Upper lobe of left lung (tissue), 6 donors: Measurements from ENCODE around the gene ZNF740. TPM values are rescaled to one million over a fixed set of nuclear protein-coding genes. Genes with fewer than 3 reads are reported as not detected.
"Not testable (repeated sequence)": the region's sequence is repeated elsewhere in the genome, so short reads cannot be mapped to it uniquely, and the experiment has no call there.

ENCODE experiments used
- ATAC-seq, 2 donors: fragments of 200-7000 bp; cut with Tn5 transposase; one replicate each; pipeline ENCODE4 v1.9.1; 2022; ENCODE audit warnings: mild to moderate bottlenecking in 2 of 2, moderate library complexity in 2 of 2; ENCODE audit not compliant: low FRiP score in 2 of 2
- DNase-seq, 2 donors: peaks; one replicate each; pipeline ENCODE4 v3.0.0-alpha.2; 2019 to 2020
- H3K27ac ChIP-seq, 4 donors: fragments of 200-600 bp; sonication (generic); one replicate each; pipeline ENCODE4 v1.5.1; 2016 to 2019
- H3K27me3 ChIP-seq, 4 donors: fragments of 200-600 bp; sonication (generic); one replicate each; pipeline ENCODE4 v1.5.1; 2017 to 2019
- H3K36me3 ChIP-seq, 4 donors: fragments of 200-600 bp; sonication (generic); one replicate each; pipeline ENCODE4 v1.5.1; 2016 to 2019
- H3K4me1 ChIP-seq, 4 donors: fragments of 200-600 bp; sonication (generic); one replicate each; pipeline ENCODE4 v1.5.1; 2018 to 2019
- H3K4me3 ChIP-seq, 4 donors: fragments of 200-600 bp; sonication (generic); one replicate each; pipeline ENCODE4 v1.5.1; 2017 to 2019; ENCODE audit warnings: mild to moderate bottlenecking in 2 of 4, moderate library complexity in 1 of 4
- H3K9me3 ChIP-seq, 4 donors: fragments of 200-600 bp; sonication (generic); one replicate each; pipeline ENCODE4 v1.5.1; 2018 to 2019
- CTCF ChIP-seq, 6 experiments: fragments of 450-650 bp in 4 of 6; fragments of 200-600 bp in 2 of 6; sonication (generic) in 2 of 6; IDR thresholded peaks; one replicate each; pipeline ENCODE4 v1.5.1; 2016 to 2019; ENCODE audit warnings: antibody characterized with exemption in 6 of 6
- EP300 ChIP-seq, 4 donors: sonication (generic); formaldehyde crosslinking; IDR thresholded peaks; one replicate each; pipeline ENCODE4 v1.5.1; 2017; ENCODE audit warnings: antibody characterized with exemption in 4 of 4, control low read depth in 2 of 4
- POLR2A ChIP-seq, 4 donors: fragments of 450-650 bp; IDR thresholded peaks; one replicate each; pipeline ENCODE4 v1.5.1; 2016 to 2017; ENCODE audit warnings: antibody characterized with exemption in 4 of 4, mild to moderate bottlenecking in 2 of 4
- POLR2AphosphoS5 ChIP-seq, 2 donors: sonication (generic); formaldehyde crosslinking; IDR thresholded peaks; one replicate each; pipeline ENCODE4 v1.5.1; 2017; ENCODE audit warnings: antibody characterized with exemption in 2 of 2
- WGBS, 2 donors: methylation state at CpG; one replicate each; pipeline ENCODE4 v1.1.5; 2017 to 2018; 5-methylcytosine and 5-hydroxymethylcytosine counted together
- total RNA-seq, 6 donors: library from RNA; depleted of rRNA in 4 of 6; stranded (reverse); fragments of >200 nt in 4 of 6; gene quantifications; one replicate each; pipeline versions ENCODE4 v1.1.0 to v1.2.1, GENCODE V29; 2016 to 2021
- donor health status: DM: no; HTN: no; CAD: no; lungs with moderate emphysema.
- donor health status: DM: no; HTN: yes; CAD: no; lungs with severe emphysema.

The ZNF740 gene
- total RNA-seq, 6 donors from 2014 or later = 9.6 to 52.4 (median 24.0) TPM

DNA sequence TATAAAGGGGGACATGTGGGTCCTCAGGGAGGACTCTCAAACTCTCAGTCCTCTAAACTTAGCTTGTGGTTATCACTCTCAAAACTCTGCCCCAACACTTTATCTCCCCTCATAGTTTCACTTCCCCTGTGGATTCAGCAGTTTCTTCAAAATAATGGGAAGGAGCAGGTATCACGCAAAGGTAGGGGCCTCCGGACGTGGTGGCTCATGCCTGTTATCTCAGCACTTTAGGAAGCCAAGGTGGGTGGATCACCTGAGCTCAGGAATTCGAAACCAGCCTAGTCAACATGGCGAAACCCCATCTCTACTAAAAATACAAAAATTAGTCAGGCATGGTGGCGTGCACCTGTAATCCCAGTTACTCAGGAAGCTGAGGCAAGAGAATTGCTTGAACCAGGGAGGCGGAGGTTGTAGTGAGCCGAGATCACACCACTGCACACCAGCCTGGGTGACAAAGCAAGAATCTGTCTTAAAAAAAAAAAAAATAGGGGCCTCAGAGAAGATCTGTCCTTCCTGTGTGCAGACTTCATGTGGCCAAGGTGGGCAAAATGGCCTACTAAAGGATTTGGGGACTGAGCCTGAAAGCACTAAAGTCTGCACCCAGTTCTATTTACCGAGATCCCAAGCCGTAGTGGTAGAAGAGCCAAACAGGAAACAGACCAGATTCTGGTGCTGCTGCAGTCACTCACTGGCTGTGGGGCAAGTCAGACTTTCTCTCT is 20.1 kb downstream of the ZNF740 start:
- no peaks in the 10 kb centered on the region for H3K9me3 ChIP-seq
- H3K27ac ChIP-seq = no peak overlapping the region
- H3K36me3 ChIP-seq = no peaks in the 10 kb centered on the region
- TF ChIP-seq POLR2AphosphoS5 (IDR thresholded peaks at IDR 0.05) = no peak
- TF ChIP-seq CTCF (IDR thresholded peaks at IDR 0.05) = no peak
- no peak for TF ChIP-seq POLR2A (IDR thresholded peaks at IDR 0.05)
- TF ChIP-seq EP300 (IDR thresholded peaks at IDR 0.05) = no peak
- peaks cover 11 to 24% (median 13%) of the 10 kb centered on the region in 4 donors for H3K4me1 ChIP-seq
- no peak for ATAC-seq
- H3K27me3 ChIP-seq = no peaks in the 10 kb centered on the region
- no peak overlapping the region for H3K4me3 ChIP-seq
- no peak for DNase-seq
- WGBS, 2 donors = 49 to 67% methylated on average over 10 of the region's 10 CpGs

DNA sequence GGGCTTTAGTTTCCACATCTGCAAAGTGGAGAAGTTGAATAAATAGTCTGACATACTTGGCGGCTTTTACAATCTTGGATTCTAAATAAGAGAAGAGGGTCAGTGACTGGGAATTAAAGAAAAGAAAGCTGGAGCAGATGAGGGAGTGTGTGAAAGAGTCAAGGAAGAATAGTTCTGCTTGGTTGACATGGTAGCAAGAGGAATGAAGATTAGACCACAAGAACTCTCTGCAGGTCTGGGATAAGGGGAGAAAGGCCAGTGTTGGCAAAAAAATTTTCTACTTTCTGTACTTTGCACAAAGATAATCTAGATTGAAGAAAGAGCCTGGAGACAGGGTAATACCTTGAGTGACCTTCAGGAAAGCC is 20.6 kb downstream of the ZNF740 start:
- 44 to 52% methylated on average over 1 of the region's 1 CpG for WGBS, 2 donors

DNA sequence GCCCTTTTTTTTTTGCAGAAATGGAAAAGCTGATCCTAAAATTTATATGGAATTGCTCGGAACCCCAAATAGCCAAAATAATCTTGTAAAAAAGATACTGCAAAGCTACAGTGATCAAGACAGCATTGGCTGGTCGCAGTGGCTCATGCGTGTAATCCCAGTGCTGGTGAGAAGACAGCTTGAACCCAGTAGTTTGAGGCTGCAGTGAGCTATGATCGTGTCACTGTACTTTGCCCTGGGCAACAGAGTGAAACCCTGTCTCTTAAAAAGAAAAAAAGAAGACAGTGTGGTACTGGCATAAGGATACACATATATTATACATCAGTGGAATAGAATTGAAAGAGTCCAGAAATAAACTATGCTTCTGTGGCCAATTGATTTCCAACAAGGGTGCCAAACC is 21.1 kb downstream of the ZNF740 start:
- no peak for TF ChIP-seq POLR2A (IDR thresholded peaks at IDR 0.05)
- no peak for TF ChIP-seq EP300 (IDR thresholded peaks at IDR 0.05)
- no peak for TF ChIP-seq POLR2AphosphoS5 (IDR thresholded peaks at IDR 0.05)
- no peak for TF ChIP-seq CTCF (IDR thresholded peaks at IDR 0.05)
- no peaks in the 10 kb centered on the region for H3K36me3 ChIP-seq
- 90 to 95% methylated on average over 4 of the region's 4 CpGs for WGBS, 2 donors
- no peak for ATAC-seq
- H3K27me3 ChIP-seq = no peaks in the 10 kb centered on the region
- H3K27ac ChIP-seq = no peak overlapping the region
- peaks cover 12 to 18% (median 15%) of the 10 kb centered on the region in 4 donors for H3K4me1 ChIP-seq
- no peak for DNase-seq
- H3K4me3 ChIP-seq = no peak overlapping the region
- H3K9me3 ChIP-seq = no peaks in the 10 kb centered on the region

More for the DNA sequence above, 20.6 kb downstream of the ZNF740 start:
- Histone ChIP-seq H3K27me3 (no peaks in the 10 kb centered on the region), H3K4me3 (no peak overlapping the region), H3K36me3 (no peaks in the 10 kb centered on the region), H3K27ac (no peak overlapping the region), H3K9me3 (no peaks in the 10 kb centered on the region), H3K4me1 (peaks cover 11 to 23% (median 13%) of the 10 kb centered on the region in 4 donors)
- ATAC-seq = no peak
- TF ChIP-seq CTCF (IDR thresholded peaks at IDR 0.05) = no peak
- TF ChIP-seq POLR2A (IDR thresholded peaks at IDR 0.05) = no peak
- no peak for TF ChIP-seq POLR2AphosphoS5 (IDR thresholded peaks at IDR 0.05)
- no peak for TF ChIP-seq EP300 (IDR thresholded peaks at IDR 0.05)
- DNase-seq = no peak

- not testable (repeated sequence) for ATAC-seq, DNase-seq, H3K27me3 ChIP-seq, H3K9me3 ChIP-seq, H3K27ac ChIP-seq, H3K4me3 ChIP-seq, H3K36me3 ChIP-seq
- WGBS, 2 donors = 91 to 92% methylated on average over 7 of the region's 7 CpGs
- H3K4me1 ChIP-seq = peaks cover 12 to 16% (median 15%) of the 10 kb centered on the region in 4 donors
Measured at GRCh38 chr12:53202316-53202715, 21.8 kb downstream of the ZNF740 start.

- Histone ChIP-seq H3K27ac (no peak overlapping the region), H3K27me3 (no peaks in the 10 kb centered on the region), H3K9me3 (no peaks in the 10 kb centered on the region), H3K36me3 (no peaks in the 10 kb centered on the region), H3K4me1 (peaks cover 12 to 23% (median 17%) of the 10 kb centered on the region in 4 donors), H3K4me3 (no peak overlapping the region)
- 97 to 100% methylated on average over 1 of the region's 1 CpG for WGBS, 2 donors
- ATAC-seq (no peak), DNase-seq (no peak)
- TF ChIP-seq POLR2A (IDR thresholded peaks at IDR 0.05) (no peak), EP300 (IDR thresholded peaks at IDR 0.05) (no peak), CTCF (IDR thresholded peaks at IDR 0.05) (no peak), POLR2AphosphoS5 (IDR thresholded peaks at IDR 0.05) (no peak)
Measured at GRCh38 chr12:53204351-53204750, 23.8 kb downstream of the ZNF740 start.
